Fibroblast of lung (primary cell): Measurements from ENCODE around the gene ATP1B2. TPM values are rescaled to one million over a fixed set of nuclear protein-coding genes. Genes with fewer than 3 reads are reported as not detected.
A peak's percentile ranks its signal among the peaks of the same experiment; 100 is the strongest.

ENCODE experiments used
- DNase-seq, 2 donors: peaks; one replicate each; pipeline versions ENCODE4 v3.0.0 to v3.0.0-alpha.2; 2010; ENCODE audit warnings: low read depth in 2 of 2
- H2AFZ ChIP-seq: 2 replicates; pipeline ENCODE4 v1.5.1; 2012; ENCODE audit warnings: low read length, control low read depth, inconsistent platforms
- H3K27ac ChIP-seq: 2 replicates; pipeline ENCODE4 v1.5.1; 2011; ENCODE audit warnings: low read length, control low read depth; ENCODE audit not compliant: insufficient read depth
- H3K27me3 ChIP-seq: 2 replicates; pipeline ENCODE4 v1.5.1; 2011; ENCODE audit warnings: mild to moderate bottlenecking, low read length; ENCODE audit not compliant: control insufficient read depth, insufficient read depth
- H3K36me3 ChIP-seq: 2 replicates; pipeline ENCODE4 v1.5.1; 2011; ENCODE audit warnings: low read length; ENCODE audit not compliant: control insufficient read depth, insufficient read depth
- H3K4me1 ChIP-seq: 2 replicates; pipeline ENCODE4 v1.5.1; 2011; ENCODE audit warnings: low read length; ENCODE audit not compliant: control insufficient read depth, insufficient read depth; ENCODE audit errors: extremely low read depth
- H3K4me2 ChIP-seq: 2 replicates; pipeline ENCODE4 v1.5.1; 2011; ENCODE audit warnings: low read length, control low read depth; ENCODE audit not compliant: insufficient read depth; ENCODE audit errors: extremely low read depth
- H3K4me3 ChIP-seq, 4 experiments: fragments of 200-600 bp in 1 of 4; sonication (generic) in 1 of 4; replicated peaks in 1 of 4; 2 replicates each; pipeline ENCODE4 v1.5.1; 2011 to 2016; ENCODE audit warnings: low read length in 4 of 4, low read depth in 3 of 4, mild to moderate bottlenecking in 3 of 4, control low read depth in 2 of 4, inconsistent platforms in 1 of 4, mixed read lengths in 1 of 4; ENCODE audit not compliant: insufficient read depth in 1 of 4; ENCODE audit errors: control extremely low read depth in 1 of 4
- H3K79me2 ChIP-seq: 2 replicates; pipeline ENCODE4 v1.5.1; 2012; ENCODE audit warnings: mild to moderate bottlenecking, low read length, inconsistent platforms; ENCODE audit not compliant: control insufficient read depth, insufficient read depth
- H3K9ac ChIP-seq: 2 replicates; pipeline ENCODE4 v1.5.1; 2011; ENCODE audit warnings: mild to moderate bottlenecking, low read length, control low read depth; ENCODE audit not compliant: insufficient read depth
- H3K9me3 ChIP-seq: 2 replicates; pipeline ENCODE4 v1.5.1; 2012; ENCODE audit warnings: low read depth, low read length; ENCODE audit not compliant: control insufficient read depth, insufficient read depth
- H4K20me1 ChIP-seq: 2 replicates; pipeline ENCODE4 v1.5.1; 2011; ENCODE audit warnings: low read length; ENCODE audit not compliant: control insufficient read depth, insufficient read depth; ENCODE audit errors: extremely low read depth
- EZH2 ChIP-seq: IDR thresholded peaks from 2 replicates; pipeline ENCODE4 v1.5.1; 2012; ENCODE audit warnings: low read length, control low read depth, mild to moderate bottlenecking; ENCODE audit errors: missing control alignments
- polyA plus RNA-seq, 2 donors: library from polyadenylated mRNA; depleted of rRNA in 1 of 2; stranded (reverse) in 1 of 2; unstranded in 1 of 2; fragments of >200 nt; gene quantifications; 2 replicates each; pipeline ENCODE4 v1.2.1, GENCODE V29; 2011 to 2012; ENCODE audit warnings: missing spikeins in 1 of 2
- total RNA-seq: library from RNA; depleted of rRNA; stranded (reverse); fragments of >200 nt; gene quantifications from 2 replicates; pipeline ENCODE4 v1.2.1, GENCODE V29; 2014
- TF ChIP-seq, protein P1 (sequence below), 2 donors: IDR thresholded peaks in 1 of 2; conservative IDR thresholded peaks in 1 of 2; 1 replicate in 1 of 2; 2 replicates in 1 of 2; pipeline ENCODE4 v1.5.1; 2011 to 2012; ENCODE audit warnings: low read length in 2 of 2, control low read depth in 1 of 2, inconsistent platforms in 1 of 2, low read depth in 1 of 2, mild to moderate bottlenecking in 1 of 2

The ATP1B2 gene
- total and polyA plus RNA-seq, 2 donors (not counting 1 experiment from before 2014, with no cell fraction given): 0.05 to 0.33 TPM

DNA sequence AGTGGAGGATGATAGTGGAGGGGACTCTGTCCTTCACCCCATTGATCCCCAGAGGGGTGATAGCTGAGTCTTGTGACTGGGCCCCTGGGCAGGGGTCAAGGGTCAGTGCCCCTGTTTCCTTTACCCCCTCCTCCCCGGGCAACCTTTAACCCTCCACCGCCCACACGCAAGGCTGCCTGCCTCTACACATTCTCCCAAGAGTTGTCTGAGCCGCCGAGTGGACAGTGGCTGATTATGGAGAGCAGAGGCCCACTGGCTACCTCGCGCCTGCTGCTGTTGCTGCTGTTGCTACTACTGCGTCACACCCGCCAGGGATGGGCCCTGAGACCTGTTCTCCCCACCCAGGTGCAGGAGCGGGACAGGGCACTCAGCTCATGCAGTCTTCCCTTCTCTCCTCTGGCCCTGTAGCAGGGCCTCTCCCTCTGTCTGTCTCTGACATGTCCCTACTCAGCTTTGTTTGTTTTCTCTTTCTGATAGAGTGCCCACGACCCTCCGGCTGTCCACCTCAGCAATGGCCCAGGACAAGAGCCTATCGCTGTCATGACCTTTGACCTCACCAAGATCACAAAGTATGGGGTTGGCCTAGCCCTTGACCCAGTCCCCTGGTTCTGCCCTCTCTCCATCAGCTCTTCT lies 20.7 kb upstream of the ATP1B2 start, which contains the start of gene SHBG:
SHBG (plus strand) TSS at position 197 of the 633 bp plus-strand sequence; CDS start at position 235, 38 bp downstream.
- Histone ChIP-seq H3K79me2 (peaks cover 8% of the 10 kb centered on the region), H3K4me1 (peaks cover 5% of the 10 kb centered on the region), H3K9ac (no peak within 1 kb of the TSS), H3K27me3 (no peaks in the 10 kb centered on the region), H3K4me2 (no peak within 1 kb of the TSS), H3K9me3 (no peaks in the 10 kb centered on the region), H3K27ac (no peak within 1 kb of the TSS), H2AFZ (no peak within 1 kb of the TSS), H3K36me3 (no peaks in the 10 kb centered on the region), H3K4me3 (no peak within 1 kb of the TSS), H4K20me1 (no peaks in the 10 kb centered on the region)
- DNase-seq: no peak
- TF ChIP-seq, protein P1, sequence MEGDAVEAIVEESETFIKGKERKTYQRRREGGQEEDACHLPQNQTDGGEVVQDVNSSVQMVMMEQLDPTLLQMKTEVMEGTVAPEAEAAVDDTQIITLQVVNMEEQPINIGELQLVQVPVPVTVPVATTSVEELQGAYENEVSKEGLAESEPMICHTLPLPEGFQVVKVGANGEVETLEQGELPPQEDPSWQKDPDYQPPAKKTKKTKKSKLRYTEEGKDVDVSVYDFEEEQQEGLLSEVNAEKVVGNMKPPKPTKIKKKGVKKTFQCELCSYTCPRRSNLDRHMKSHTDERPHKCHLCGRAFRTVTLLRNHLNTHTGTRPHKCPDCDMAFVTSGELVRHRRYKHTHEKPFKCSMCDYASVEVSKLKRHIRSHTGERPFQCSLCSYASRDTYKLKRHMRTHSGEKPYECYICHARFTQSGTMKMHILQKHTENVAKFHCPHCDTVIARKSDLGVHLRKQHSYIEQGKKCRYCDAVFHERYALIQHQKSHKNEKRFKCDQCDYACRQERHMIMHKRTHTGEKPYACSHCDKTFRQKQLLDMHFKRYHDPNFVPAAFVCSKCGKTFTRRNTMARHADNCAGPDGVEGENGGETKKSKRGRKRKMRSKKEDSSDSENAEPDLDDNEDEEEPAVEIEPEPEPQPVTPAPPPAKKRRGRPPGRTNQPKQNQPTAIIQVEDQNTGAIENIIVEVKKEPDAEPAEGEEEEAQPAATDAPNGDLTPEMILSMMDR (conservative IDR thresholded peaks at IDR 0.05 in 1 of 2, IDR thresholded peaks at IDR 0.05 in 1 of 2; ENCODE audit: low read depth in 1 of 2, low read length in 2 of 2): no peak
- no peak for TF ChIP-seq EZH2

DNA sequence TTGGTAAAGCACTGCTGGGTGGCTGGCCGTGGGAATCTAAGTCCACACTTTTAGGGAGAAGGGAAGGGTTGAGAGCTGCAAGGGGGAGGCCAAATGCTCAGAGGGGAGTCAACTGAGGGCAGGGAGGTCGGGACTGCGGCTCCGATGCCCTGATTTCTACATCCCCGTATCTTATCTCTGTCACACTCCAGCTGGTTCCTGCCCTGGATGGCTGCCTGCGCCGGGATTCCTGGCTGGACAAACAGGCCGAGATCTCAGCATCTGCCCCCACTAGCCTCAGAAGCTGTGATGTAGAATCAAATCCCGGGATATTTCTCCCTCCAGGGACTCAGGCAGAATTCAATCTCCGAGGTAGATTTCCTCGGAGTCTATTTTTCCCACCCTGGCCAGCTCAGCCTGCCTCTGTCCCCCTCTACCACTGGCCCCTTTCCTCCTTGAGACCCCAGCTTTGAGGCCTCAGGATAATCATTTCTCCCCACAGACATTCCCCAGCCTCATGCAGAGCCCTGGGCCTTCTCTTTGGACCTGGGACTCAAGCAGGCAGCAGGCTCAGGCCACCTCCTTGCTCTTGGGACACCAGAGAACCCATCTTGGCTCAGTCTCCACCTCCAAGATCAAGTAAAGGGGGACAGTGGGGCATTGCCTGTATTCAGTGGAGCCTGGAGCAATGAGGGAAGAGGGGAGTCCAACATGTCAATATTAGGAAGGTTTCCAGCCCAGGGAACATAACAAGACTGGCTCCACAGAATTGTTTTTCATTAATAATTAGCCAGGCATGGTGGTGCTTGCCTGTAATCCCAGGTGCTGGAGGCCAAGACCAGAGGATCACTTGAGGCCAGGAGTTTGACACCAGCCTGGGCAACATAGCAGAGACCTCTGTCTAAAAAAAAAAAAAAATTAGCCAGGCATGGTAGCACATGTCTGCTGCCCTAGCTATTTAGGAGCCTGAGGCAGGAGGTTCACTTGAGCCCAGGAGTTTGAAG lies 19.0 kb upstream of the ATP1B2 start:
- Histone ChIP-seq H3K4me1 (peaks cover 2% of the 10 kb centered on the region), H3K4me3 (no peak overlapping the region), H3K27ac (no peak overlapping the region), H3K9ac (no peak overlapping the region), H3K36me3 (no peaks in the 10 kb centered on the region), H3K79me2 (peaks cover 6% of the 10 kb centered on the region), H2AFZ (no peak overlapping the region), H4K20me1 (no peaks in the 10 kb centered on the region), H3K9me3 (no peaks in the 10 kb centered on the region), H3K4me2 (no peak overlapping the region), H3K27me3 (no peaks in the 10 kb centered on the region)
- no peak for DNase-seq
- TF ChIP-seq, protein P1 (conservative IDR thresholded peaks at IDR 0.05 in 1 of 2, IDR thresholded peaks at IDR 0.05 in 1 of 2; ENCODE audit: low read depth in 1 of 2, low read length in 2 of 2): no peak

DNA sequence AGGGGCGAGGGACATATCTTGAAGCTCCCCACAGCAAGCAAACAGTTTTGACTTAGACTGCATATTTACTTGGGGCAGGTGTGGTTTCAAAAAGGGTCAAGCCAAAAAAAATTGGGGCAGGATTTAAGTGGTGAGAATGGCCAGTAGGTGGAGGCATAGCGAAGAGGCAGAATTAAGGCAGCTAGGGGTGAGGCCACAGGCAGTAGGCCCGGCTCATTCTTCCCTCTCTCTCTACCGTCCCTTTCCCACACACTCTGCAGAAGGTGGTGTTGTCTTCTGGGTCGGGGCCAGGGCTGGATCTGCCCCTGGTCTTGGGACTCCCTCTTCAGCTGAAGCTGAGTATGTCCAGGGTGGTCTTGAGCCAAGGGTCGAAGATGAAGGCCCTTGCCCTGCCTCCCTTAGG lies 18.2 kb upstream of the ATP1B2 start:
- H3K36me3 ChIP-seq: no peaks in the 10 kb centered on the region
- H3K4me3 ChIP-seq: no peak overlapping the region
- H3K4me2 ChIP-seq: no peak overlapping the region
- TF ChIP-seq, protein P1 (conservative IDR thresholded peaks at IDR 0.05 in 1 of 2, IDR thresholded peaks at IDR 0.05 in 1 of 2; ENCODE audit: low read depth in 1 of 2, low read length in 2 of 2): peak; percentile 58 to 71
- TF ChIP-seq EZH2: no peak
- no peaks in the 10 kb centered on the region for H3K79me2 ChIP-seq
- DNase-seq: peak; percentile 36 to 64
- H3K9ac ChIP-seq: no peak overlapping the region
- H4K20me1 ChIP-seq: no peaks in the 10 kb centered on the region
- peak overlapping the region; percentile 6 for H2AFZ ChIP-seq
- H3K27ac ChIP-seq: no peak overlapping the region
- H3K9me3 ChIP-seq: no peaks in the 10 kb centered on the region
- no peaks in the 10 kb centered on the region for H3K4me1 ChIP-seq
- H3K27me3 ChIP-seq: no peaks in the 10 kb centered on the region
